PC-3 (cell line): Measurements from ENCODE around the gene NT5DC1.

Experiments
- EZH2phosphoT487 ChIP-seq: fragments of 300-600 bp; sonication (generic); IDR thresholded peaks from 2 replicates; pipeline ENCODE4 v1.6.1; 2018; ENCODE audit warnings: mild to moderate bottlenecking, antibody characterized with exemption, low read length, borderline replicate concordance
- TF ChIP-seq, protein P1 (sequence below): fragments of 300-600 bp; sonication (generic); conservative IDR thresholded peaks from 2 replicates; pipeline ENCODE4 v1.5.1; 2017; ENCODE audit warnings: antibody characterized with exemption, low read depth, mild to moderate bottlenecking, low read length

DNA sequence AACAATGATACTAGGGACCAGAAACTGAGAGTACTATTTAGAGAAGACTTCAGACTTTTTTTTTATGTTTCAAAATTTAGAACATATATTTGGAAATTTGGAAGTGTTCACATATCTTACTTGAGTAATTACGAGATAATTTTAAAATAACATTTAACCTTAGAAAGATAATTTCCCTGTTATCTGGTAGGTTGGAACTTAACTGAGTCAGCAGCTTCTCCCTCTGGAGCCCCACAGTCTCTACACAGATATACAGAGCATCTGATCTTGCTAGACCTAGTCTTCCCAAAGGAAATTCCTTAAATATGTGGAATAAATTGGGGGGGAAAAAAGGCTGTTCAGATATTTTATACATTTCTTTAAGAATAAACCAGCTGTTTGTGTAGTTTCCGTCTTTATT is 104.6 kb downstream of the NT5DC1 start:
- TF ChIP-seq, protein P1, sequence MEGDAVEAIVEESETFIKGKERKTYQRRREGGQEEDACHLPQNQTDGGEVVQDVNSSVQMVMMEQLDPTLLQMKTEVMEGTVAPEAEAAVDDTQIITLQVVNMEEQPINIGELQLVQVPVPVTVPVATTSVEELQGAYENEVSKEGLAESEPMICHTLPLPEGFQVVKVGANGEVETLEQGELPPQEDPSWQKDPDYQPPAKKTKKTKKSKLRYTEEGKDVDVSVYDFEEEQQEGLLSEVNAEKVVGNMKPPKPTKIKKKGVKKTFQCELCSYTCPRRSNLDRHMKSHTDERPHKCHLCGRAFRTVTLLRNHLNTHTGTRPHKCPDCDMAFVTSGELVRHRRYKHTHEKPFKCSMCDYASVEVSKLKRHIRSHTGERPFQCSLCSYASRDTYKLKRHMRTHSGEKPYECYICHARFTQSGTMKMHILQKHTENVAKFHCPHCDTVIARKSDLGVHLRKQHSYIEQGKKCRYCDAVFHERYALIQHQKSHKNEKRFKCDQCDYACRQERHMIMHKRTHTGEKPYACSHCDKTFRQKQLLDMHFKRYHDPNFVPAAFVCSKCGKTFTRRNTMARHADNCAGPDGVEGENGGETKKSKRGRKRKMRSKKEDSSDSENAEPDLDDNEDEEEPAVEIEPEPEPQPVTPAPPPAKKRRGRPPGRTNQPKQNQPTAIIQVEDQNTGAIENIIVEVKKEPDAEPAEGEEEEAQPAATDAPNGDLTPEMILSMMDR = no peak
- no peak for TF ChIP-seq EZH2phosphoT487
